Activated CD4-positive, alpha-beta T cell treated with anti-CD3 and anti-CD28 coated beads, Interleukin-2, amount 50 U/mL, for 24 hours (primary cell): Measurements from ENCODE around the gene DRG2.

Experiments
- DNase-seq, 2 donors: peaks; one replicate each; pipeline ENCODE4 v3.0.0-alpha.2; 2020; ENCODE audit warnings: low read depth in 1 of 2, low spot score in 1 of 2

The DRG2 gene

GRCh38 chr17:18087610-18088491, at the start of gene DRG2:
Gene DRG2 (plus strand): TSS chr17:18087948. CDS start chr17:18088024, 76 bp downstream.
- peak; percentile 84 to 90 for DNase-seq

GRCh38 chr17:18038149-18038850, 49.4 kb upstream of the DRG2 start:
- peak; percentile 19 to 39 for DNase-seq

GRCh38 chr17:18038861-18039534, 48.8 kb upstream of the DRG2 start, which contains the start of the genes ATPAF2 and GID4:
Gene ATPAF2 (minus strand): TSS chr17:18039168. CDS start chr17:18039013, 155 bp downstream.
Gene GID4 (plus strand): TSS chr17:18039408. CDS start chr17:18039465, 57 bp downstream.
- DNase-seq = peak; percentile 98 to 99

GRCh38 chr17:18039535-18040260, 48.0 kb upstream of the DRG2 start:
- no peak for DNase-seq

GRCh38 chr17:18040261-18040858, 47.4 kb upstream of the DRG2 start:
- DNase-seq = no peak

- no peak for DNase-seq
Measured at GRCh38 chr17:18041776-18042175, 46.0 kb upstream of the DRG2 start.

GRCh38 chr17:18042983-18043382, 44.8 kb upstream of the DRG2 start:
- DNase-seq = no peak

- no peak for DNase-seq
Measured at GRCh38 chr17:18043491-18043890, 44.3 kb upstream of the DRG2 start.

GRCh38 chr17:18044609-18045008, 43.1 kb upstream of the DRG2 start:
- no peak for DNase-seq

GRCh38 chr17:18045691-18046350, 41.9 kb upstream of the DRG2 start:
- no peak for DNase-seq

GRCh38 chr17:18055597-18055996, 32.2 kb upstream of the DRG2 start:
- DNase-seq = no peak

- DNase-seq = no peak
Measured at GRCh38 chr17:18056214-18056613, 31.5 kb upstream of the DRG2 start.

GRCh38 chr17:18059283-18059682, 28.5 kb upstream of the DRG2 start:
- DNase-seq = no peak

GRCh38 chr17:18064053-18064452, 23.7 kb upstream of the DRG2 start:
- no peak for DNase-seq

- no peak for DNase-seq
Measured at GRCh38 chr17:18065546-18065945, 22.2 kb upstream of the DRG2 start.

GRCh38 chr17:18066866-18067265, 20.9 kb upstream of the DRG2 start:
- no peak for DNase-seq

GRCh38 chr17:18069101-18069500, 18.6 kb upstream of the DRG2 start:
- DNase-seq = no peak

- DNase-seq = no peak
Measured at GRCh38 chr17:18070861-18071340, 16.8 kb upstream of the DRG2 start.

- DNase-seq = no peak
Measured at GRCh38 chr17:18071751-18072150, 16.0 kb upstream of the DRG2 start.
